ENCODE results near the gene ALG14. TPM values are rescaled to one million over a fixed set of nuclear protein-coding genes. Genes with fewer than 3 reads are reported as not detected.

ALG14 gene
- total and polyA plus RNA-seq, 2 donors (not counting 1 experiment from before 2014, with no cell fraction given): 0.92 to 2.6 TPM

DNA sequence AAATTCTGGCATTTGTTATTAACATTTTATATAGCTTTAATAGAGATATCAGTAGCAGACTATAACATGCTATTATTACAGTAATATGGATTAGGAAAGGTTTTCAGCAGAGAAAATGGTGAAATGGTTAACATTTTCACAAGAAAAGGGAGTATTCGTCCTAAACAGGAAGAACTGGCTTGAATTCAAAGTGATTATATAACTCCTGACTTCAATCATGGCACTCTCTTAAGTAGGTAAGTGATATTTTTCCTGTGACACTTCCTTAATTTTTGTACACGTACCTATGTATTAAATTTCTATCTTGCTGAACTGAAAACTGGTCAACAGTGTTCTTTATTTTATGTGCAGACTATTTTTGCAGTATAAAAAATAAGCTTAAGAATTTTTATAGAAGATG lies 77.9 kb downstream of the ALG14 start:
- no peaks in the 10 kb centered on the region for H3K79me2 ChIP-seq (ENCODE audit: control insufficient read depth, insufficient read depth, low read length)
- H2AFZ ChIP-seq (ENCODE audit: insufficient read depth, low read depth, low read length, poor library complexity, severe bottlenecking): no peak overlapping the region
- Mint-ChIP-seq H3K9me3 (ENCODE audit: insufficient read depth) (no peaks in the 10 kb centered on the region), H3K27ac (no peak overlapping the region), H3K4me3 (no peak overlapping the region), H3K27me3 (no peaks in the 10 kb centered on the region), H3K4me1 (no peaks in the 10 kb centered on the region)
- no peaks in the 10 kb centered on the region for H4K20me1 ChIP-seq (ENCODE audit: control insufficient read depth, insufficient read depth, low read length, poor library complexity, severe bottlenecking)
- ChIA-PET CTCF (interaction anchor here (1.8 kb wide), 1 partner anchor 140 kb away, joined by 5 read pairs; no protein-coding TSS in a partner anchor), POLR2A (no interaction called here)
- TF ChIP-seq, protein P1, sequence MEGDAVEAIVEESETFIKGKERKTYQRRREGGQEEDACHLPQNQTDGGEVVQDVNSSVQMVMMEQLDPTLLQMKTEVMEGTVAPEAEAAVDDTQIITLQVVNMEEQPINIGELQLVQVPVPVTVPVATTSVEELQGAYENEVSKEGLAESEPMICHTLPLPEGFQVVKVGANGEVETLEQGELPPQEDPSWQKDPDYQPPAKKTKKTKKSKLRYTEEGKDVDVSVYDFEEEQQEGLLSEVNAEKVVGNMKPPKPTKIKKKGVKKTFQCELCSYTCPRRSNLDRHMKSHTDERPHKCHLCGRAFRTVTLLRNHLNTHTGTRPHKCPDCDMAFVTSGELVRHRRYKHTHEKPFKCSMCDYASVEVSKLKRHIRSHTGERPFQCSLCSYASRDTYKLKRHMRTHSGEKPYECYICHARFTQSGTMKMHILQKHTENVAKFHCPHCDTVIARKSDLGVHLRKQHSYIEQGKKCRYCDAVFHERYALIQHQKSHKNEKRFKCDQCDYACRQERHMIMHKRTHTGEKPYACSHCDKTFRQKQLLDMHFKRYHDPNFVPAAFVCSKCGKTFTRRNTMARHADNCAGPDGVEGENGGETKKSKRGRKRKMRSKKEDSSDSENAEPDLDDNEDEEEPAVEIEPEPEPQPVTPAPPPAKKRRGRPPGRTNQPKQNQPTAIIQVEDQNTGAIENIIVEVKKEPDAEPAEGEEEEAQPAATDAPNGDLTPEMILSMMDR (IDR thresholded peaks at IDR 0.05): no peak
- no peak for TF ChIP-seq EZH2 (IDR thresholded peaks at IDR 0.05; ENCODE audit: borderline replicate concordance, insufficient read depth, low read depth, low read length, poor library complexity, severe bottlenecking)
- H3K4me3 ChIP-seq (ENCODE audit: control extremely low read depth in 1 of 5, extremely low read depth in 1 of 5, insufficient read depth in 1 of 5, low read depth in 2 of 5, low read length in 4 of 5): no peak overlapping the region
- H3K9ac ChIP-seq (ENCODE audit: low read length): no peak overlapping the region
- intact Hi-C loops (cut with micrococcal nuclease): no loop called here
- no peak overlapping the region for H3K27ac ChIP-seq (ENCODE audit: low read length in 2 of 2)
- H3K4me1 ChIP-seq (ENCODE audit: control insufficient read depth in 2 of 2, insufficient read depth in 2 of 2, low read length in 2 of 2): no peaks in the 10 kb centered on the region
- DNase-seq (no peak), ATAC-seq (ENCODE audit: low read depth) (no peak)
- no peaks in the 10 kb centered on the region for H3K9me3 ChIP-seq (ENCODE audit: control extremely low read depth in 1 of 3, control insufficient read depth in 2 of 3, insufficient read depth in 1 of 3, low read length in 2 of 3)
- H3K36me3 ChIP-seq (replicated peaks in 1 of 2; ENCODE audit: control extremely low read depth in 1 of 2, control insufficient read depth in 1 of 2, extremely low read depth in 1 of 2, insufficient read depth in 2 of 2, low read length in 1 of 2): no peaks in the 10 kb centered on the region
- H3K4me2 ChIP-seq (replicated peaks; ENCODE audit: low read depth, low read length, poor library complexity, severe bottlenecking): no peak overlapping the region
- H3K27me3 ChIP-seq (replicated peaks in 1 of 4; ENCODE audit: control extremely low read depth in 1 of 4, control insufficient read depth in 3 of 4, insufficient read depth in 4 of 4, low read length in 3 of 4): no peaks in the 10 kb centered on the region
- no CpG with 5 or more reads among the region's 2 CpGs for WGBS (ENCODE audit: insufficient coverage)

DNA sequence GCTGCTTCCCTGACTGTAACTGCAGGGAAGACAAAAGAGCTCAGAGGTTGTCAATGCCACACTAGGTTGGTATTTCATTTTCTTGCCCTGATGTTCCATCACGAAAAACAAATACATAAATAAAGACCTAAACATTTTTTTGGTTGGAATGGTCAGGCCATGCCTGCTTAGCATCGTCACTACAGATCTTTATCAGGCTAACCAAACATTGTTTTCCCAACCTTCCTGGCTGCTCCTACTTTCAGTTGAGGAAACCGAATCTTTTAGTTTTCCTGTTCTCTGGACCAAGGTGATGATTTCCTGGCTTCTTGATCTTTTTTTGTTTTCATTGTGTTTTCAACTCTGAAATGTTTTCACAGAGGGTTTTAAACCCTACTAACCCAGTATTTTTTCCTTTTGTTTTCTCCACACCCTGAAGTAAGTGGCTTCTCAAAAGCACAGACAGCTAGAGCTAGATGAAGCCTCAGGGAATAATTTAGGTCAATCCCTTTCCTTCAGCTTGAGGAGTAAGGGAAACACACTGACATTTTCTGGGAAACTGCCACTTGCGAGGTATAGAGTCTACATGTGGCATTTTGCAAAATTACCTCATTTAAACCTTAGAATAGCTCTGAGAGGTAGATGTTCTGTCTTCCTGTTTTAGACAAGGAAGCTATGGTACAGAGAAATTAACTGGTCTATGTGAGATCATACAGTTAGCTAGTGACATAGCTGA lies 78.7 kb downstream of the ALG14 start:
- CTCF ChIA-PET: interaction anchor here (1.8 kb wide), 1 partner anchor 139 kb away, joined by 5 read pairs; no protein-coding TSS in a partner anchor

More for the DNA sequence above, 78.7 kb downstream of the ALG14 start:
- no peaks in the 10 kb centered on the region for H3K36me3 ChIP-seq (replicated peaks in 1 of 2; ENCODE audit: control extremely low read depth in 1 of 2, control insufficient read depth in 1 of 2, extremely low read depth in 1 of 2, insufficient read depth in 2 of 2, low read length in 1 of 2)
- ATAC-seq (ENCODE audit: low read depth): no peak
- no peak overlapping the region for H3K4me3 ChIP-seq (ENCODE audit: control extremely low read depth in 1 of 5, extremely low read depth in 1 of 5, insufficient read depth in 1 of 5, low read depth in 2 of 5, low read length in 4 of 5)
- no peaks in the 10 kb centered on the region for H3K9me3 ChIP-seq (ENCODE audit: control extremely low read depth in 1 of 3, control insufficient read depth in 2 of 3, insufficient read depth in 1 of 3, low read length in 2 of 3)
- H4K20me1 ChIP-seq (ENCODE audit: control insufficient read depth, insufficient read depth, low read length, poor library complexity, severe bottlenecking): no peaks in the 10 kb centered on the region
- TF ChIP-seq, protein P1 (IDR thresholded peaks at IDR 0.05): no peak
- TF ChIP-seq EZH2 (IDR thresholded peaks at IDR 0.05; ENCODE audit: borderline replicate concordance, insufficient read depth, low read depth, low read length, poor library complexity, severe bottlenecking): no peak
- WGBS (ENCODE audit: insufficient coverage): 100% methylated on average over 2 of the region's 4 CpGs
- H3K9ac ChIP-seq (ENCODE audit: low read length): no peak overlapping the region
- no peak overlapping the region for H3K4me2 ChIP-seq (replicated peaks; ENCODE audit: low read depth, low read length, poor library complexity, severe bottlenecking)
- no peak overlapping the region for H3K27ac ChIP-seq (ENCODE audit: low read length in 2 of 2)
- no peak overlapping the region for H3K27ac Mint-ChIP-seq
- no peaks in the 10 kb centered on the region for H3K27me3 ChIP-seq (replicated peaks in 1 of 4; ENCODE audit: control extremely low read depth in 1 of 4, control insufficient read depth in 3 of 4, insufficient read depth in 4 of 4, low read length in 3 of 4)
- H3K4me1 Mint-ChIP-seq: no peaks in the 10 kb centered on the region
- POLR2A ChIA-PET: no interaction called here
- H2AFZ ChIP-seq (ENCODE audit: insufficient read depth, low read depth, low read length, poor library complexity, severe bottlenecking): no peak overlapping the region
- H3K4me1 ChIP-seq (ENCODE audit: control insufficient read depth in 2 of 2, insufficient read depth in 2 of 2, low read length in 2 of 2): no peaks in the 10 kb centered on the region
- no peaks in the 10 kb centered on the region for H3K27me3 Mint-ChIP-seq
- intact Hi-C loops (cut with micrococcal nuclease): no loop called here
- no peaks in the 10 kb centered on the region for H3K79me2 ChIP-seq (ENCODE audit: control insufficient read depth, insufficient read depth, low read length)
- DNase-seq: no peak
- H3K4me3 Mint-ChIP-seq: no peak overlapping the region
- H3K9me3 Mint-ChIP-seq (ENCODE audit: insufficient read depth): no peaks in the 10 kb centered on the region
